Suprapubic skin (tissue), 4 donors: ENCODE data around the gene SPCS3.

ENCODE experiments used
- CTCF ChIP-seq, 2 donors: fragments of 200-600 bp in 1 of 2; fragments of 450-650 bp in 1 of 2; sonication (generic) in 1 of 2; IDR thresholded peaks; one replicate each; pipeline ENCODE4 v1.5.1; 2016 to 2019; ENCODE audit warnings: antibody characterized with exemption in 2 of 2, mild to moderate bottlenecking in 1 of 2, moderate library complexity in 1 of 2
- EP300 ChIP-seq: sonication (generic); formaldehyde crosslinking; IDR thresholded peaks from one replicate; pipeline ENCODE4 v1.6.1; 2017; ENCODE audit warnings: antibody characterized with exemption
- POLR2A ChIP-seq, 2 donors: fragments of 450-650 bp; IDR thresholded peaks; one replicate each; pipeline ENCODE4 v1.6.1; 2017; ENCODE audit warnings: antibody characterized with exemption in 2 of 2, mild to moderate bottlenecking in 2 of 2, moderate library complexity in 2 of 2
- POLR2AphosphoS5 ChIP-seq, 3 donors: sonication (generic); formaldehyde crosslinking; IDR thresholded peaks; one replicate each; pipeline ENCODE4 v1.6.1; 2017; ENCODE audit warnings: antibody characterized with exemption in 3 of 3

- TF ChIP-seq CTCF (IDR thresholded peaks at IDR 0.05), result no peak
- no peak for TF ChIP-seq POLR2AphosphoS5 (IDR thresholded peaks at IDR 0.05)
- no peak for TF ChIP-seq POLR2A (IDR thresholded peaks at IDR 0.05)
- no peak for TF ChIP-seq EP300
Measured at GRCh38 chr4:176273736-176274135, 46.0 kb upstream of the SPCS3 start.
